ENCODE results near the gene DEXI. TPM values are rescaled to one million over a fixed set of nuclear protein-coding genes. Genes with fewer than 3 reads are reported as not detected.

Gene DEXI
- total and polyA plus RNA-seq, 2 of the 13 experiments (the other 11 are each of a cell fraction or from before 2014, with no cell fraction given): 51.5 to 70.4 TPM

DNA sequence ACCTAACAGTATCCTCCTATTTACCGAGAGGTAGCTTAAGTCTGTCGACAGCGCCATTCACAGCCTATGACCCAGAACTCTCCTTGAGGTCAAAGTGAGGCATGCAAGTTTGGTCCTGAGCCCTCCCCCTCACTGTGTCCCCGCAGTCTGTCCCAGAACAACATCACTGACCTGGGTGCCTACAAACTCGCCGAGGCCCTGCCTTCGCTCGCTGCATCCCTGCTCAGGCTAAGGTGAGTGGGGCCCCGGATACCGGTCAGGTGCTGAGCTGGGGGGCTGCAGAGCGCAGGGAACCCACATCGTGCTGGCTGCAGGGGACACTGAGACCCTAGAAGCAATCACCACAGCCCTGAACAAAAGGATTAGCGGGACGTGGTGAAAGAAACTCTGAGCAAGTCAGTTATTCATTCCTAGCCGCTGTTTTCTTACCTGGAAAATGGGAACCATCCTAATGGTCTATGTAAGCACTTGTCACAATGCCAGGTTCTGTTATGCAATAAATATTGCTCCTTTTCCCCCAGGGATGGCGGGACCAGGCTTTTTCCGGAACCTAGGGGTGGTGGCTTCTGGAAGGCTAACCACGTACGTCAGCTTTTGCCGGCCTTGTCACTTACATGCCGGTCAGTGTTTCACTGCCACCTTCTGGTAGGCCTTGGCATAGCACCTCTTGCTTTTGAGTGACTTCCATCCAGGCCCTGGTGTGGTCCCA is 23.8 kb downstream of the DEXI start:
- Histone ChIP-seq H3K4me2 (ENCODE audit: low read depth, low read length) (peak overlapping the region; percentile 69), H3K36me3 (replicated peaks in 1 of 2; ENCODE audit: control insufficient read depth in 1 of 2, insufficient read depth in 2 of 2, low read length in 2 of 2) (no peaks in the 10 kb centered on the region), H3K27me3 (ENCODE audit: control insufficient read depth in 1 of 2, insufficient read depth in 2 of 2, low read length in 2 of 2) (peaks cover 0 to 9% of the 10 kb centered on the region in 2 experiments; a peak in 1 of 5 replicates), H3K9me3 (ENCODE audit: low read length) (no peaks in the 10 kb centered on the region), H2AFZ (ENCODE audit: low read length) (no peak overlapping the region), H3K27ac (ENCODE audit: extremely low read length, insufficient read depth, low read length) (no peak overlapping the region), H3K79me2 (ENCODE audit: insufficient read depth, low read length) (no peaks in the 10 kb centered on the region), H4K20me1 (ENCODE audit: insufficient read depth, low read length) (no peaks in the 10 kb centered on the region), H3K9ac (ENCODE audit: insufficient read depth, low read depth, low read length) (no peak overlapping the region; the same call in 1 of the 2 replicates), H3K4me3 (replicated peaks in 1 of 3; ENCODE audit: insufficient read depth in 1 of 3, low read depth in 2 of 3, low read length in 3 of 3) (peak overlapping the region in 1 of 3 experiments; percentile 55; a peak in 2 of 6 replicates), H3K4me1 (ENCODE audit: insufficient read depth, low read length) (peaks cover 43% of the 10 kb centered on the region)
- ATAC-seq: peak; percentile 71
- ChIA-PET CTCF (ENCODE audit: low intra/inter-chr PET ratio, low total read pairs) (interaction anchor here (0.9 to 2.6 kb wide), 3 partner anchors 181 to 404 kb away, joined by 3 to 19 read pairs (median 6); no protein-coding TSS in a partner anchor), POLR2A (interaction anchor here (1.1 to 1.4 kb wide), 3 partner anchors 8 to 175 kb away, joined by 4 to 9 read pairs (median 9); partner anchors contain the start of genes DEXI and NUBP1)
- in situ Hi-C loops (cut with HindIII; ENCODE audit: extremely low pct_ligation_motif_present, low pct_unique_long_range_greater_than_20kb): loop anchor here (5.0 kb wide), 1 partner anchor 401 kb away; no protein-coding TSS in a partner anchor
- no TSS peak for BruUV-seq (replicated peaks)
- 26% methylated on average over 21 of the region's 21 CpGs for WGBS (ENCODE audit: low lambda C conversion rate)
- DNase-seq (ENCODE audit: low spot score): peak; percentile 94
- intact Hi-C loops (cut with micrococcal nuclease; ENCODE audit: unreplicated experiment): loop anchor here (1.0 kb wide), 3 partner anchors 27 to 404 kb away; no protein-coding TSS in a partner anchor
- peak; percentile 99 for FAIRE-seq
- TF ChIP-seq TSC22D2 (CRISPR knock-in tag; IDR thresholded peaks at IDR 0.05; ENCODE audit: borderline replicate concordance) (0 out of 2 replicates have a peak, but pooled peaks have one; percentile 47), CBFB (CRISPR knock-in tag; IDR thresholded peaks at IDR 0.05) (no peak), MIXL1 (CRISPR knock-in tag; IDR thresholded peaks at IDR 0.05) (peak; percentile 70; the same call in 1 of the 2 replicates), ZKSCAN8 (CRISPR knock-in tag; IDR thresholded peaks at IDR 0.05; ENCODE audit: borderline replicate concordance) (peak; percentile 77; the same call in 1 of the 2 replicates), REPIN1 (CRISPR knock-in tag; IDR thresholded peaks at IDR 0.05; ENCODE audit: borderline replicate concordance, low read depth) (peak; percentile 79; the same call in 1 of the 2 replicates), ZNF567 (CRISPR knock-in tag; IDR thresholded peaks at IDR 0.05; ENCODE audit: borderline replicate concordance) (peak; percentile 78; the same call in 1 of the 2 replicates), RBAK (CRISPR knock-in tag; IDR thresholded peaks at IDR 0.05) (no peak; the same call in 1 of the 2 replicates), TFE3 (CRISPR knock-in tag; IDR thresholded peaks at IDR 0.05) (peak; percentile 57; the same call in 1 of the 2 replicates), PAF1 (CRISPR knock-in tag; IDR thresholded peaks at IDR 0.05) (no peak), HOXA7 (CRISPR knock-in tag; IDR thresholded peaks at IDR 0.05) (no peak), FOXA1 (IDR thresholded peaks at IDR 0.05) (no peak), FOXA1 (CRISPR knock-in tag; IDR thresholded peaks at IDR 0.05) (no peak)
- TF ChIP-seq, protein P1, sequence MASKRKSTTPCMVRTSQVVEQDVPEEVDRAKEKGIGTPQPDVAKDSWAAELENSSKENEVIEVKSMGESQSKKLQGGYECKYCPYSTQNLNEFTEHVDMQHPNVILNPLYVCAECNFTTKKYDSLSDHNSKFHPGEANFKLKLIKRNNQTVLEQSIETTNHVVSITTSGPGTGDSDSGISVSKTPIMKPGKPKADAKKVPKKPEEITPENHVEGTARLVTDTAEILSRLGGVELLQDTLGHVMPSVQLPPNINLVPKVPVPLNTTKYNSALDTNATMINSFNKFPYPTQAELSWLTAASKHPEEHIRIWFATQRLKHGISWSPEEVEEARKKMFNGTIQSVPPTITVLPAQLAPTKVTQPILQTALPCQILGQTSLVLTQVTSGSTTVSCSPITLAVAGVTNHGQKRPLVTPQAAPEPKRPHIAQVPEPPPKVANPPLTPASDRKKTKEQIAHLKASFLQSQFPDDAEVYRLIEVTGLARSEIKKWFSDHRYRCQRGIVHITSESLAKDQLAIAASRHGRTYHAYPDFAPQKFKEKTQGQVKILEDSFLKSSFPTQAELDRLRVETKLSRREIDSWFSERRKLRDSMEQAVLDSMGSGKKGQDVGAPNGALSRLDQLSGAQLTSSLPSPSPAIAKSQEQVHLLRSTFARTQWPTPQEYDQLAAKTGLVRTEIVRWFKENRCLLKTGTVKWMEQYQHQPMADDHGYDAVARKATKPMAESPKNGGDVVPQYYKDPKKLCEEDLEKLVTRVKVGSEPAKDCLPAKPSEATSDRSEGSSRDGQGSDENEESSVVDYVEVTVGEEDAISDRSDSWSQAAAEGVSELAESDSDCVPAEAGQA (IDR thresholded peaks at IDR 0.05; ENCODE audit: low read depth): no peak
- TF ChIP-seq, protein P1 (CRISPR knock-in tag; IDR thresholded peaks at IDR 0.05; ENCODE audit: borderline replicate concordance): no peak
- TF ChIP-seq, protein P2, sequence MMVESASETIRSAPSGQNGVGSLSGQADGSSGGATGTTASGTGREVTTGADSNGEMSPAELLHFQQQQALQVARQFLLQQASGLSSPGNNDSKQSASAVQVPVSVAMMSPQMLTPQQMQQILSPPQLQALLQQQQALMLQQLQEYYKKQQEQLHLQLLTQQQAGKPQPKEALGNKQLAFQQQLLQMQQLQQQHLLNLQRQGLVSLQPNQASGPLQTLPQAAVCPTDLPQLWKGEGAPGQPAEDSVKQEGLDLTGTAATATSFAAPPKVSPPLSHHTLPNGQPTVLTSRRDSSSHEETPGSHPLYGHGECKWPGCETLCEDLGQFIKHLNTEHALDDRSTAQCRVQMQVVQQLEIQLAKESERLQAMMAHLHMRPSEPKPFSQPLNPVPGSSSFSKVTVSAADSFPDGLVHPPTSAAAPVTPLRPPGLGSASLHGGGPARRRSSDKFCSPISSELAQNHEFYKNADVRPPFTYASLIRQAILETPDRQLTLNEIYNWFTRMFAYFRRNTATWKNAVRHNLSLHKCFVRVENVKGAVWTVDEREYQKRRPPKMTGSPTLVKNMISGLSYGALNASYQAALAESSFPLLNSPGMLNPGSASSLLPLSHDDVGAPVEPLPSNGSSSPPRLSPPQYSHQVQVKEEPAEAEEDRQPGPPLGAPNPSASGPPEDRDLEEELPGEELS (CRISPR knock-in tag; IDR thresholded peaks at IDR 0.05): peak; percentile 27; the same call in 1 of the 2 replicates
